ENCODE results near the gene F12. TPM values are rescaled to one million over a fixed set of nuclear protein-coding genes. Genes with fewer than 3 reads are reported as not detected.

F12 gene
- total and polyA plus RNA-seq, 2 donors (not counting 3 experiments of a cell fraction or from before 2014, with no cell fraction given): 1.00 to 1.4 TPM

- Histone ChIP-seq H3K4me1 (ENCODE audit: control insufficient read depth, extremely low read depth, insufficient read depth, low read length) (peaks cover 36% of the 10 kb centered on the region), H3K9me1 (replicated peaks; ENCODE audit: control insufficient read depth, extremely low read depth, insufficient read depth, low read length) (no peaks in the 10 kb centered on the region), H3K27ac (ENCODE audit: insufficient read depth, low read depth, low read length) (no peak overlapping the region), H3K4me2 (ENCODE audit: insufficient read depth, low read length) (no peak overlapping the region), H3K36me3 (ENCODE audit: control insufficient read depth in 2 of 2, extremely low read depth in 1 of 2, insufficient read depth in 2 of 2, low read length in 2 of 2) (peaks cover 7 to 35% of the 10 kb centered on the region in 2 experiments), H3K79me2 (ENCODE audit: control insufficient read depth, insufficient read depth, low read length) (peaks cover 3% of the 10 kb centered on the region), H3K9ac (replicated peaks; ENCODE audit: extremely low read depth, insufficient read depth, low read length) (no peak overlapping the region), H3K27me3 (ENCODE audit: control insufficient read depth in 2 of 2, insufficient read depth in 2 of 2, low read length in 2 of 2) (no peaks in the 10 kb centered on the region), H4K20me1 (replicated peaks; ENCODE audit: control insufficient read depth, extremely low read depth, insufficient read depth, low read length) (no peaks in the 10 kb centered on the region), H3K9me3 (replicated peaks; ENCODE audit: control insufficient read depth, insufficient read depth, low read length) (no peaks in the 10 kb centered on the region), H2AFZ (ENCODE audit: low read depth, low read length) (no peak overlapping the region), H3K4me3 (replicated peaks in 1 of 3; ENCODE audit: insufficient read depth in 1 of 3, low read depth in 1 of 3, low read length in 3 of 3) (no peak overlapping the region)
- DNase-seq (ENCODE audit: low read depth, low spot score) (peak; percentile 95), FAIRE-seq (peak; percentile 98)
- intact Hi-C loops (cut with micrococcal nuclease) (loop anchor here (1.0 kb wide), 2 partner anchors 15 to 37 kb away; no protein-coding TSS in a partner anchor), dilution Hi-C loops (cut with MboI; ENCODE audit: extremely low pct_ligation_motif_present, low sequenced_read_pairs) (no loop called here)
- CTCF ChIA-PET: interaction anchor here (0.6 to 6.6 kb wide), 22 partner anchors 9 to 323 kb away, joined by 3 to 57 read pairs (median 4); partner anchors contain the start of genes DBN1, GRK6, LMAN2 and NSD1
- TF ChIP-seq POLR2A (IDR thresholded peaks at IDR 0.05; ENCODE audit: low read depth, low read length) (no peak), JUN (IDR thresholded peaks at IDR 0.05; ENCODE audit: borderline replicate concordance, insufficient read depth, insufficient read length, low read depth) (no peak), GATA2 (IDR thresholded peaks at IDR 0.05; ENCODE audit: insufficient read depth, insufficient read length, low read depth, low read length) (no peak), POLR2AphosphoS5 (IDR thresholded peaks at IDR 0.05; ENCODE audit: insufficient read depth, low read depth, low read length) (no peak), CTCF (IDR thresholded peaks at IDR 0.05; ENCODE audit: extremely low read depth in 1 of 2, insufficient read depth in 1 of 2, low read depth in 1 of 2, low read length in 2 of 2) (peak; percentile 56 to 73), EZH2 (IDR thresholded peaks at IDR 0.05; ENCODE audit: borderline replicate concordance, low read depth, low read length, severe bottlenecking) (no peak), MYC (IDR thresholded peaks at IDR 0.05; ENCODE audit: low read depth, low read length) (no peak)
- BruUV-seq (replicated peaks): TSS peak; percentile 56
- POLR2A ChIA-PET: interaction anchor here (0.7 to 1.2 kb wide), 6 partner anchors 15 to 66 kb away, joined by 3 to 6 read pairs (median 4); partner anchors contain the start of gene PDLIM7
These were observed 47.9 kb upstream of the F12 start for GRCh38 chr5:177456976-177457851.
